GM19468 (cell line): Measurements from ENCODE around the gene FAM236A.
A peak's percentile ranks its signal among the peaks of the same experiment; 100 is the strongest.
"Not testable (repeated sequence)": the region's sequence is repeated elsewhere in the genome, so short reads cannot be mapped to it uniquely, and the experiment has no call there.

Experiments used
- ATAC-seq: cut with Tn5 transposase; IDR thresholded peaks from one replicate; pipeline ENCODE4 v1.9.1; 2021; ENCODE audit warnings: mild to moderate bottlenecking, moderate library complexity, moderate number of reproducible peaks; ENCODE audit not compliant: unreplicated experiment; ENCODE audit errors: extremely low read depth

Gene FAM236A

GRCh38 chrX:72937906-72938305 lies at the start of gene FAM236A:
Gene FAM236A (plus strand): TSS chrX:72938206. CDS start chrX:72938263, 57 bp downstream.
- ATAC-seq, result not testable (repeated sequence)

- not testable (repeated sequence) for ATAC-seq
Observed at GRCh38 chrX:72889740-72890139, 48.3 kb upstream of the FAM236A start.

GRCh38 chrX:72912315-72912714 lies 25.7 kb upstream of the FAM236A start, which contains the start of gene FAM236C:
Gene FAM236C (plus strand): TSS chrX:72912615. CDS start chrX:72912715, 100 bp downstream.
- not testable (repeated sequence) for ATAC-seq

DNA sequence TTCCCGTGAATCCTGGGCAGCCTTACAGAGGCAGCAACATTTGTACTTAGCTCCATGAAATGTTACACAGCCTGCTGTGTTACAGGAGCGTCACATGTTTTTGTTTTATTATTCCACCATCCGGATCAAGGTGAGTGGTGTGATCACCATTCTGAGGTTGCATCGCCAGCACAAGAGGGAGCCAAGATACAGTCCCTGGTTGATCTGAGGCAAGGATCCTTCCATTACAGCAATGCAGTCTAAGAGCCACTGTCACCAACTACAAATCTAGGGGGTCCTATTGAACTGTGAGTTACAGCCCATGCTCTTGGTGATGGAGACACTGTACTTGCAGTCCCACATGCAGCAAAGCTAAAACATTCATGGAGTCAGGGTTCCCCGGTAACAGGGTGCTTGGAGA lies 21.9 kb upstream of the FAM236A start:
- ATAC-seq, result not testable (repeated sequence)

- ATAC-seq, result not testable (repeated sequence)
Observed at GRCh38 chrX:72932283-72932682, 5.7 kb upstream of the FAM236A start.

- ATAC-seq, result not testable (repeated sequence)
Observed at GRCh38 chrX:72936455-72936854, 1.6 kb upstream of the FAM236A start.

DNA sequence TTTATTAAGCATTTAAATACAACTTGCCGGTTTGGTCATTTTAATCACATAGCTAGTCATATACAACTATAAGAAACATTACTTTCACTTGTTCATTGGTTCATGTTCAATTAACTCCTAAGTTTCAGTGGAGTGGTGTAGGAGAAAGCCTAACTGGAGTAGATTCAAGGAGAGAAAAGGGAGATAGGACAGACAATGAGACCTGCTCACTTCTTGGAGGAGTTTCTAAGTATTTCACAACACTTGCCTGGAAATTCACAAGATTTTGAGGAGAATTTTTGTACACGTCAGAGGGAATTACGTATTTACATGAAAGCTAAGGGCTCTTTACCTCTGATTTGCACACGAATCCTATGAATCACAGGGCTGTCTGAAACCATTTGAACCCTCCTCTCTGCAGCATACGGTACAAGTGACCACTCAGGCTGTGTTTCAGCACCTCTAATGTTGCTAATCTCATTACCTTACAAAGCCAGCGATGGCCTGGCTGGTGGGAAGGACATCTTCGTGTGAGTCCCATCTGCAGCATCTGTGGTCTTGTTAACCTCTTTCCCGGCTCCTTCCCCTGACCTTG lies 1.0 kb upstream of the FAM236A start:
- not testable (repeated sequence) for ATAC-seq

GRCh38 chrX:72942272-72942671 lies 4.3 kb downstream of the FAM236A start:
- ATAC-seq, result not testable (repeated sequence)

DNA sequence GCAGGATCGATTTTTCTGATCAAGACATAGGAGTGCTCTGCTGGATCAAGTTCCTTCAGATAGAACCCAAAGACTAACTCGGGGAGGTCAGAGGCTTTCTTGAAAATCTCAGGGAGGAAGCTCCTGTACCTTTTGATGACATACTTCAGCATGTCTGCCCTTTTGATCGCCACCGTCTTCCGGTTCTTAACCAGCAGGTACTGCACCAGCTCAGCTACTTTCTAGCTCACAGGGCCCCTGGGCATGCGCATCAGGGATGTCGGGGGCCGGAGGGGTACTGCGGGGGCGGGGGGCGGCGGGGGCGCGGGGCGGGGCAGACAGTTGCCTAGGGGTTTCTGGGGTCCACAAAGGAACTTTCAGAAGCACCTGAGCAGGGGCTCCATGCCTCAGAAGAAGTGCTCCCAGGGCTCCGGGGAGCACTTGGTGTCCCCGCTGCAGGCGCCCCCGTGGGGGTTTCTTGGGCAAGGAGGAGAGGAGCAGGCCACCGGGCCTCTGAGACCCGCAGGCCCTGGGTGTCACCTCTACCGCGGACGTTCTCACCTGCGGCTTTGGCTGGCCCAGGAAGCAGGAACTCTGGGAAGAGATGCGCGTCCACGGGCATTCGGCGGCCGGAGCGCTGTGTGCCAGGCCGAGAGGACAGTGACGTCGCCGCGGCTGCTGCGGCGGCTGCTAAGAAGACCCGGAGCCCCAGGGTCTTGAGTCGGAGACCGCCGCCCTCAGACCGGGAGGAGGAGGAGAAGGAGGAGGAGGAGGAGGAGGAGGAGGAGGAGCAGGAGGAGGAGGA lies 5.2 kb downstream of the FAM236A start:
- ATAC-seq, result peak; percentile 74

- ATAC-seq, result not testable (repeated sequence)
Observed at GRCh38 chrX:72943819-72944169, 5.8 kb downstream of the FAM236A start, which contains the start of gene DMRTC1. Gene DMRTC1 (minus strand): TSS chrX:72943837. CDS start chrX:72875694, 68,143 bp downstream.

GRCh38 chrX:72959971-72960370 lies 22.0 kb downstream of the FAM236A start:
- ATAC-seq, result not testable (repeated sequence)

DNA sequence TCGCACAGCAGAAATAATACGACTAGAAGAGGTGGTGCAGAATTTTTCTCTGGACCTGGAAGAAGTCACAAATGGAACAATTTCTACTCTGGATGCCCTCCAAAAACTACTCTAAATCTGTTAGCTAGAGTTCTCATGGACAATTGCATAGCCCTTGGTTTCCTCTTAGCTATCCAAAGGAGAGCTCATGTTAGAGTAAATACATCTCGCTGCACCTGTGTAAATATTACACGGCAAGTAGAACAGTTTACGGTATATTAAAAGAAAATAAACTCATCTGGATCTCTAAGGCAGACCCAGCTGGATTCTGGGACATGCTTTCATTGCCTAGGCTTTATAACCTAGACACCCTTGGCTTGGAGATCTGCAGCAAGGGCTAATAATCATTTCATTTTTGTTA lies 33.9 kb downstream of the FAM236A start:
- not testable (repeated sequence) for ATAC-seq

DNA sequence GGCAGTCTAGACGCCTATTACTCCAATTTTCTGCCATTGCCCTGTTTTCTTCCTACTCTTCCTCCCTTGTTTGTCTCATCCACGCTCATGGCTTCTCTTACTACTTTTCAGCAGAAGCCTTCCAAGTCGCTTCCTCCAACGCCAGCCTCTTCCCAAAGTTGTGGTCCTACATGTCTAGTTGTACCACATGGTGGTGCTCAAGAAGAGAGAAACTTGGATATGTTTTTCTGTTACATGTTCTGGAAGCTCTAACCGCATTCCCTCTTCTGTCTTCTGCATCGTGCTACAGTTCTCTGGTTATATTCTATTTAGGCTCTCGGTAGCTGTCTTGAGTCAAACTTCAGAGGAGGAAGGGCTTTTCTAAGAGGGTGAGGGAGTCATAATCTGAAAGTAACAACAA lies 36.9 kb downstream of the FAM236A start:
- ATAC-seq, result not testable (repeated sequence)

DNA sequence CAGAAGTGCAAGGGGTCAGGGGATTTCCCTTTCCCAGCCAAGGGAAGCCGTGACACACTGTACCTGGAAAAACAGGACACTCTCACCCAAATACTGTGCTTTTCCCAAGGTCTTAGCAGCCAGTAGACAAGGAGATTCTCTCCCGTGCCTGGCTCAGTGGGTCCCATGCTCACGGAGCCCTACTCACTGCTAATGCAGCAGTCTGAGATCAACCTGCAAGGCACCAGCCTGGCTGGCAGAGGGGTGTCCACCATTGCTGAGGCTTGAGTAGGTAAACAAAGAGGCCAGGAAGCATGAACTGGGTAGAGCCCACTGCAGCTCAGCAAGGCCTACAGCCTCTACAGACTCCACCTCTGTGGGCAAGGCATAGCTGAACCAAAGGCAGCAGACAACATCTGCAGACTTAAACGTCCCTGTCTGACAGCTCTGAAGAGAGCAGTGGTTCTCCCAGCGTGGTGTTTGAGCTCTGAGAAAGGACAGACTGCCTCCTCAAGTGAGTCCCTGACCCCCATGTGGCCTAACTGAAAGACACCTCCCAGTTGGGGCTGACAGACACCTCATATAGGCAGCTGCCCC lies 43.0 kb downstream of the FAM236A start:
- not testable (repeated sequence) for ATAC-seq
